HepG2 (cell line): ENCODE results near the gene NOP9. TPM values are rescaled to one million over a fixed set of nuclear protein-coding genes. Genes with fewer than 3 reads are reported as not detected.

Experiments used
- ADNP ChIP-seq: sonication (generic); formaldehyde crosslinking; IDR thresholded peaks from 2 replicates; pipeline ENCODE4 v1.4.0; 2020; ENCODE audit warnings: missing genetic modification reagents
- EED ChIP-seq: sonication (generic); formaldehyde crosslinking; IDR thresholded peaks from 2 replicates; pipeline ENCODE4 v1.5.0; 2020; ENCODE audit warnings: mild to moderate bottlenecking, missing genetic modification reagents
- HNRNPL ChIP-seq: fragments of 200-400 bp; formaldehyde crosslinking; IDR thresholded peaks from 2 replicates; pipeline ENCODE4 v1.6.1; 2017; ENCODE audit warnings: mild to moderate bottlenecking, low read depth, low read length
- JDP2 ChIP-seq: sonication (generic); formaldehyde crosslinking; IDR thresholded peaks from 2 replicates; pipeline ENCODE4 v1.8.1; 2022; ENCODE audit warnings: missing genetic modification reagents, borderline replicate concordance
- LCORL ChIP-seq, 2 experiments: fragments of 450-650 bp in 1 of 2; sonication (generic) in 1 of 2; formaldehyde crosslinking in 1 of 2; IDR thresholded peaks; 2 replicates each; pipeline versions ENCODE4 v1.5.0 to v1.6.1; 2017 to 2020; ENCODE audit warnings: antibody characterized with exemption in 1 of 2, missing genetic modification reagents in 1 of 2
- TBP ChIP-seq: sonication (generic); formaldehyde crosslinking; IDR thresholded peaks from 2 replicates; pipeline ENCODE4 v1.5.0; 2020; ENCODE audit warnings: missing genetic modification reagents
- ZFP41 ChIP-seq: sonication (generic); formaldehyde crosslinking; IDR thresholded peaks from 2 replicates; pipeline ENCODE4 v1.4.0; 2020; ENCODE audit warnings: mild to moderate bottlenecking, missing genetic modification reagents, borderline replicate concordance
- ZKSCAN5 ChIP-seq: sonication (generic); formaldehyde crosslinking; IDR thresholded peaks from 2 replicates; pipeline ENCODE4 v1.5.1; 2020; ENCODE audit warnings: mild to moderate bottlenecking, missing genetic modification reagents
- ZNF256 ChIP-seq: sonication (generic); formaldehyde crosslinking; conservative IDR thresholded peaks from 2 replicates; pipeline ENCODE4 v1.4.0; 2020; ENCODE audit warnings: missing genetic modification reagents
- ZNF343 ChIP-seq: sonication (generic); formaldehyde crosslinking; IDR thresholded peaks from 2 replicates; pipeline ENCODE4 v1.4.0; 2020; ENCODE audit warnings: mild to moderate bottlenecking, missing genetic modification reagents
- ZNF557 ChIP-seq: sonication (generic); formaldehyde crosslinking; IDR thresholded peaks from 2 replicates; pipeline ENCODE4 v1.4.0; 2020; ENCODE audit warnings: missing genetic modification reagents
- ZNF674 ChIP-seq: sonication (generic); formaldehyde crosslinking; IDR thresholded peaks from 2 replicates; pipeline ENCODE4 v1.5.0; 2020; ENCODE audit warnings: low read depth, mild to moderate bottlenecking, missing genetic modification reagents
- ZNF747 ChIP-seq: sonication (generic); formaldehyde crosslinking; IDR thresholded peaks from 2 replicates; pipeline ENCODE4 v1.8.1; 2023; ENCODE audit warnings: missing genetic modification reagents, mild to moderate bottlenecking, borderline replicate concordance
- ZNF883 ChIP-seq: sonication (generic); formaldehyde crosslinking; IDR thresholded peaks from 2 replicates; pipeline ENCODE4 v1.5.1; 2020; ENCODE audit warnings: mild to moderate bottlenecking, missing genetic modification reagents; ENCODE audit errors: not compliant biosample characterization
- polyA plus RNA-seq, 8 experiments: library from polyadenylated mRNA; depleted of rRNA in 3 of 8; stranded (reverse) in 7 of 8; unstranded in 1 of 8; fragments of >200 nt; fragmentation: Illumina TruSeq in 4 of 8; extraction: Trizol in 4 of 8; gene quantifications; 2 replicates each; pipeline versions ENCODE4 v1.2.1 to v1.2.3, GENCODE V29; 2011 to 2016; ENCODE audit warnings: low read depth in 4 of 8, missing spikeins in 1 of 8, mixed read lengths in 1 of 8; ENCODE audit not compliant: insufficient read depth in 1 of 8
- total RNA-seq, 5 experiments: library from RNA; depleted of rRNA; stranded (reverse); fragments of >200 nt; fragmentation: Illumina TruSeq; extraction: Trizol; gene quantifications; 2 replicates each; pipeline ENCODE4 v1.2.3, GENCODE V29; 2016; ENCODE audit warnings: low read depth in 1 of 5
- TF ChIP-seq, protein P1 (sequence below): sonication (generic); formaldehyde crosslinking; IDR thresholded peaks from 2 replicates; pipeline ENCODE4 v1.4.0; 2020; ENCODE audit warnings: missing genetic modification reagents
- TF ChIP-seq, protein P2 (sequence below): IDR thresholded peaks from 2 replicates; pipeline ENCODE4 v1.6.1; 2016; ENCODE audit warnings: mild to moderate bottlenecking, missing biosample characterization, missing genetic modification reagents
- TF ChIP-seq, protein P3 (sequence below), 2 experiments: sonication (generic) in 1 of 2; formaldehyde crosslinking in 1 of 2; IDR thresholded peaks; 2 replicates each; pipeline versions ENCODE4 v1.4.0 to v1.6.1; 2016 to 2020; ENCODE audit warnings: borderline replicate concordance in 1 of 2, low read depth in 1 of 2, mild to moderate bottlenecking in 1 of 2, missing genetic modification reagents in 1 of 2
- TF ChIP-seq, protein P4 (sequence below): sonication (generic); formaldehyde crosslinking; IDR thresholded peaks from 2 replicates; pipeline ENCODE4 v1.4.0; 2020; ENCODE audit warnings: mild to moderate bottlenecking, missing genetic modification reagents
- TF ChIP-seq, protein P5 (sequence below): sonication (generic); formaldehyde crosslinking; IDR thresholded peaks from 2 replicates; pipeline ENCODE4 v1.5.0; 2020; ENCODE audit warnings: missing genetic modification reagents

The NOP9 gene
- total and polyA plus RNA-seq, 2 of the 13 experiments (the other 11 are each of a cell fraction or from before 2014, with no cell fraction given): 24.5 to 61.6 TPM

DNA sequence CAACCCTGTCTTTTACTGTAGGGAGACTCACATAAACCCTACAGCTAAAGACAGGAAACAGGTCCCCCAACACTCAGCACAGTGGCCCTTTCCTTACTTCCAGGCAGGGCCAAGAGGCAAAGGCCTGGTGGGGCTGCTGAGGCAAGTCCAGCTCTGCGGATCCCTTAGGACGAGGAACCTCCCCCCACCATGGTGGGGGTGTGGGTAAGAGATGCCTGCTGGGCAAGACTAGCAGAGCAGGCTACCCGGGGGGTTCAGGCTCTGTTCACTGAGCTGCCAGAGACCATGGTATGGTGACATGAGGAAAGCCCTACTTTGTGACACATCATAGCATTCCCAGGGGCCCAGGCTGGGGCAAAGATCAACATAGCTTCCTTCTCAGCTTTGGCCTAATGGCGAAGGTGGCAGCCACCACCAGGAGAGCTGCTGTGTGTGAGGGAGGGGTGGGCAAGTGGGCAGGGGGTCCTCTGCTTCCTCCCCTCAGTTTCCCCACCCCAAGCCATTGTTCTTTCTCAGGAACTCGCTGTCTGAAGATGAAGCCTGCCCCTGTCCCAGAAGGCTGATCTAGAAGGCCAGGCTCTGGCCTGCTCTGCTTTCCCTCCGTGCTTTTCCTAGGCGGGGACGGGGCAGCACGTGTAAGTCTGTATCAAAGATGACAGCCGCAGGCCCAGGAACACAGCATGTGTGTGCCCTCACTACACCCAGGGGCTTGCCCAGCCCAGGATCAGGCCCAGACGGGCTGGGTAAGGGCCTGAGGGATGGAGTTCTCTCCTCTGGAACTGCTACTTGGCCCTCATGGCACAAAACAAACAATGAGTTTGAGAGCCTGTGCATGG lies 47.1 kb upstream of the NOP9 start (continued):
- no peak for TF ChIP-seq HNRNPL
- 0 out of 2 replicates have a peak, but pooled peaks have one; percentile 68 for TF ChIP-seq TBP (CRISPR knock-in tag)
- no peak for TF ChIP-seq ZNF747 (CRISPR knock-in tag)
- no peak for TF ChIP-seq ZKSCAN5 (CRISPR knock-in tag)
- TF ChIP-seq ZNF343 (CRISPR knock-in tag): no peak
- TF ChIP-seq, protein P1, sequence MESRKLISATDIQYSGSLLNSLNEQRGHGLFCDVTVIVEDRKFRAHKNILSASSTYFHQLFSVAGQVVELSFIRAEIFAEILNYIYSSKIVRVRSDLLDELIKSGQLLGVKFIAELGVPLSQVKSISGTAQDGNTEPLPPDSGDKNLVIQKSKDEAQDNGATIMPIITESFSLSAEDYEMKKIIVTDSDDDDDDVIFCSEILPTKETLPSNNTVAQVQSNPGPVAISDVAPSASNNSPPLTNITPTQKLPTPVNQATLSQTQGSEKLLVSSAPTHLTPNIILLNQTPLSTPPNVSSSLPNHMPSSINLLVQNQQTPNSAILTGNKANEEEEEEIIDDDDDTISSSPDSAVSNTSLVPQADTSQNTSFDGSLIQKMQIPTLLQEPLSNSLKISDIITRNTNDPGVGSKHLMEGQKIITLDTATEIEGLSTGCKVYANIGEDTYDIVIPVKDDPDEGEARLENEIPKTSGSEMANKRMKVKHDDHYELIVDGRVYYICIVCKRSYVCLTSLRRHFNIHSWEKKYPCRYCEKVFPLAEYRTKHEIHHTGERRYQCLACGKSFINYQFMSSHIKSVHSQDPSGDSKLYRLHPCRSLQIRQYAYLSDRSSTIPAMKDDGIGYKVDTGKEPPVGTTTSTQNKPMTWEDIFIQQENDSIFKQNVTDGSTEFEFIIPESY (CRISPR knock-in tag): peak; percentile 99
- TF ChIP-seq EED: no peak; the same call in 1 of the 2 replicates
- TF ChIP-seq ADNP (CRISPR knock-in tag): no peak
- TF ChIP-seq, protein P2, sequence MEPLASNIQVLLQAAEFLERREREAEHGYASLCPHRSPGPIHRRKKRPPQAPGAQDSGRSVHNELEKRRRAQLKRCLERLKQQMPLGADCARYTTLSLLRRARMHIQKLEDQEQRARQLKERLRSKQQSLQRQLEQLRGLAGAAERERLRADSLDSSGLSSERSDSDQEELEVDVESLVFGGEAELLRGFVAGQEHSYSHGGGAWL (CRISPR knock-in tag): 0 out of 2 replicates have a peak, but pooled peaks have one; percentile 8
- 0 out of 2 replicates have a peak, but pooled peaks have one; percentile 50 for TF ChIP-seq ZFP41 (CRISPR knock-in tag)
- TF ChIP-seq ZNF256 (CRISPR knock-in tag): 0 out of 2 replicates have a peak, but pooled peaks have one; percentile 29
- no peak for TF ChIP-seq ZNF557
- TF ChIP-seq, protein P3, sequence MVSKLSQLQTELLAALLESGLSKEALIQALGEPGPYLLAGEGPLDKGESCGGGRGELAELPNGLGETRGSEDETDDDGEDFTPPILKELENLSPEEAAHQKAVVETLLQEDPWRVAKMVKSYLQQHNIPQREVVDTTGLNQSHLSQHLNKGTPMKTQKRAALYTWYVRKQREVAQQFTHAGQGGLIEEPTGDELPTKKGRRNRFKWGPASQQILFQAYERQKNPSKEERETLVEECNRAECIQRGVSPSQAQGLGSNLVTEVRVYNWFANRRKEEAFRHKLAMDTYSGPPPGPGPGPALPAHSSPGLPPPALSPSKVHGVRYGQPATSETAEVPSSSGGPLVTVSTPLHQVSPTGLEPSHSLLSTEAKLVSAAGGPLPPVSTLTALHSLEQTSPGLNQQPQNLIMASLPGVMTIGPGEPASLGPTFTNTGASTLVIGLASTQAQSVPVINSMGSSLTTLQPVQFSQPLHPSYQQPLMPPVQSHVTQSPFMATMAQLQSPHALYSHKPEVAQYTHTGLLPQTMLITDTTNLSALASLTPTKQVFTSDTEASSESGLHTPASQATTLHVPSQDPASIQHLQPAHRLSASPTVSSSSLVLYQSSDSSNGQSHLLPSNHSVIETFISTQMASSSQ (IDR thresholded peaks at IDR 0.05; ENCODE audit: low read depth): no peak
- TF ChIP-seq, protein P3 (CRISPR knock-in tag; IDR thresholded peaks at IDR 0.05; ENCODE audit: borderline replicate concordance): no peak
- no peak for TF ChIP-seq ZNF674 (CRISPR knock-in tag)
- TF ChIP-seq ZNF883: peak; percentile 17
- no peak for TF ChIP-seq JDP2 (CRISPR knock-in tag)
- TF ChIP-seq, protein P4, sequence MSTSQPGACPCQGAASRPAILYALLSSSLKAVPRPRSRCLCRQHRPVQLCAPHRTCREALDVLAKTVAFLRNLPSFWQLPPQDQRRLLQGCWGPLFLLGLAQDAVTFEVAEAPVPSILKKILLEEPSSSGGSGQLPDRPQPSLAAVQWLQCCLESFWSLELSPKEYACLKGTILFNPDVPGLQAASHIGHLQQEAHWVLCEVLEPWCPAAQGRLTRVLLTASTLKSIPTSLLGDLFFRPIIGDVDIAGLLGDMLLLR (CRISPR knock-in tag): no peak
- no peak for TF ChIP-seq LCORL (IDR thresholded peaks at IDR 0.05)
- no peak for TF ChIP-seq LCORL (CRISPR knock-in tag; IDR thresholded peaks at IDR 0.05)
- TF ChIP-seq, protein P5, sequence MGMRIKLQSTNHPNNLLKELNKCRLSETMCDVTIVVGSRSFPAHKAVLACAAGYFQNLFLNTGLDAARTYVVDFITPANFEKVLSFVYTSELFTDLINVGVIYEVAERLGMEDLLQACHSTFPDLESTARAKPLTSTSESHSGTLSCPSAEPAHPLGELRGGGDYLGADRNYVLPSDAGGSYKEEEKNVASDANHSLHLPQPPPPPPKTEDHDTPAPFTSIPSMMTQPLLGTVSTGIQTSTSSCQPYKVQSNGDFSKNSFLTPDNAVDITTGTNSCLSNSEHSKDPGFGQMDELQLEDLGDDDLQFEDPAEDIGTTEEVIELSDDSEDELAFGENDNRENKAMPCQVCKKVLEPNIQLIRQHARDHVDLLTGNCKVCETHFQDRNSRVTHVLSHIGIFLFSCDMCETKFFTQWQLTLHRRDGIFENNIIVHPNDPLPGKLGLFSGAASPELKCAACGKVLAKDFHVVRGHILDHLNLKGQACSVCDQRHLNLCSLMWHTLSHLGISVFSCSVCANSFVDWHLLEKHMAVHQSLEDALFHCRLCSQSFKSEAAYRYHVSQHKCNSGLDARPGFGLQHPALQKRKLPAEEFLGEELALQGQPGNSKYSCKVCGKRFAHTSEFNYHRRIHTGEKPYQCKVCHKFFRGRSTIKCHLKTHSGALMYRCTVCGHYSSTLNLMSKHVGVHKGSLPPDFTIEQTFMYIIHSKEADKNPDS: no peak; the same call in 1 of the 2 replicates
